GM19452 (cell line): ENCODE data around the gene VSTM2B.

Experiments
- ATAC-seq: cut with Tn5 transposase; IDR thresholded peaks from one replicate; pipeline ENCODE4 v1.9.1; 2021; ENCODE audit not compliant: unreplicated experiment

VSTM2B gene

DNA sequence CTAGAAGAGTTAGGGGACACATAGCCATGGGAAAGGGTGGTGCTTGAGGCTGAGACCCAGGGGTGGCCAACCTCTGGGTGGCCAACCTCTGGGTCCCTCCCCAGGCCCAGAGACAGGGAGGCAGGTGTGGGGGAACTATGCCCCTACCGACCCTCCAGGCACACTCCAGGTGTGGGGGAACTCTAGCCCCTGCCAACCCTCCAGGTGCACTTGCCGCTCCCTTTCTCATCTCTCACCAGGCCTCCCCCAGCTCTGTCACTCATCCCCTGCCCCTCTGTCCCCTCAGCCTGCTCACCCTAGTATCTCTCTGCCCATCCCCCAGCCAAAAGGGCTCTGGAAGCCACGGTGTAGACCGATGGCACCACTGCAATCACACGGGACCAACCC is 10.6 kb upstream of the VSTM2B start:
- no peak for ATAC-seq

DNA sequence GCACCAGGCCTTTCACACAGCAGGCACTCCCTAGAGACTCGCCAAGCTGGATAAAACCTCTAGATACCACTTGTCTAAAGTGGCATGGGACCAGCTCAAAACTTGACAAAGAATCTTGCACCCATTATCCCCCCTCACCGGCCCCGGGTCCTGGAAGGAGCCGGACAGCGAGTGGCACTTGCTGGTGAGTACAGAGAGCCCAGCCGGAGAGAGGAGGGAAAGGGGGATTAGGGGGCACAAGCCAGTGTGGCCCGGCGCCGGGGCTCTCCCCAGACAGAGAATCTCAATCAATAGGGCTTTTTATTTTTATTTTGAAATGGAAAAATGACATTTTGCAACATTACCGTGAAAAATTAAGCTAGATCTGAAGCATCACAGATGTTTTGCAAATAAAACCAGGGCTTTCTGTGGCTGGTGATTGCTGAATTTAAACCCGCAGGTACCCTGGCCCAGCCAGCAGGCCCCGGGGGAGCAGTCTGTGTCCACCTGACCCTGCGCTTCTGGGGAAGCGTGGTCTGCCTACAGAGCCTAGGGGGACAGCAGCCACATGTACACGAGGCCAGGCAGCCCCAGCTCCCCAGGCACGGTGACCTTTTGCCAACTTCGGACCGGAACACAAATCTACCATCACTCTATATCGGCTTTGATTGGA is 10.0 kb upstream of the VSTM2B start:
- ATAC-seq = no peak

DNA sequence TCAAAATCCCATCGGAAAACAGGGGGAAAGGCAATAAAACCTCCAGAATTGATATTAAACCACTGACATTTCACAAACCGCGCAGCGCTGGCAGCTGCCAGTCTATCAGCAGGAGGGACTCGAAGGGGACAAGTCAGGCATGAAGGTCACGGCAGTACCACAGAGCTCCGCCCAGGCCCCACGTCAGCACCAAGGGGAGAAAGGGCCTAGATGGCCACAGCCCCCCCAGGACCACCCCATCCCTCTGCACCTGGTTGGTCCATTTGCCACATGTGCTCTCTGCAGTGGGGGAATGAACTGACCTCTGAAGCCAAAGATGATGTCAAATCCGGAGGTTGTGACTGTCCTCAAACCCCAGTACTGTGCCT is 9.5 kb upstream of the VSTM2B start:
- ATAC-seq = no peak

GRCh38 chr19:29516821-29517395 is 8.9 kb upstream of the VSTM2B start:
- ATAC-seq = no peak

- ATAC-seq = no peak
Observed at GRCh38 chr19:29517412-29517811, 8.4 kb upstream of the VSTM2B start.

GRCh38 chr19:29517946-29518345 is 7.8 kb upstream of the VSTM2B start:
- ATAC-seq = no peak

DNA sequence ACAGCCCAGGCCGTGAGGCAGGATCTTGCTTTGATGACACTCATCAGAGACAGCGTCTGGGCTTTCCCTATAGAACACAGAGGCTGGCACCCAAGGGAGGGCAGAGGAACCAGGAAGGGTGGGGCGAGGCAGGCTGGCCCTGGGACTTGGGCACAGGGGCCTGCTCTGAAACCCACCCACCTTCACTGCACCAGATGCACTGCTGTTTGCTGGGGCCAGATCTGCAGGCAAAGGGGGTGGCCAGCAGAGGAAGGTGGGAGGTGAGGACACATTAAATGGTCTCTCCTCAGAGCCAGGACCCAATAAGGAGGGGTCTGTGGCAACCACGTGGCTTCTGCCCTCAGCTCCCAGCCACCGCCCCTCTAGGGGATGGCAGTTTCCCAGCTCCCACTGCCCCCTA is 6.6 kb upstream of the VSTM2B start:
- no peak for ATAC-seq

DNA sequence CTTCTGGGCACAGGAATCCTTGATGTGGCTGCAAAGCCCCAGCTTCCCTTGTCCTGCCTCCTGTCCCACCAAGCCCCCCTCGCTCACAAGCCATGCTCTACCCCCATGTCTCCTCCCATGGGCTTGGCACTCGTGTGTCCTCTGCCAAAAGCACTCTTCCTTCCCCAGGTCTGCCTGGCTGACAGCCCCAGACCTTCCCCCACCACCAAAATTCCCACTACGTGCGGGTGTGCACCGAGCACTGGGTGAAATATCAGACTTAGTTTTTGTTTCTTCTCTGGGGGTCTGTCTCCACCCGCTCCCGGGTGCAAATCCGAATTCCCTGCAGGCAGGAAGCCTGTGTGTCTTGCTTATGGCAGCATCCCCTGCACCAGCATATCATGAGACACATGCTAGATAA is 5.9 kb upstream of the VSTM2B start:
- ATAC-seq = no peak

DNA sequence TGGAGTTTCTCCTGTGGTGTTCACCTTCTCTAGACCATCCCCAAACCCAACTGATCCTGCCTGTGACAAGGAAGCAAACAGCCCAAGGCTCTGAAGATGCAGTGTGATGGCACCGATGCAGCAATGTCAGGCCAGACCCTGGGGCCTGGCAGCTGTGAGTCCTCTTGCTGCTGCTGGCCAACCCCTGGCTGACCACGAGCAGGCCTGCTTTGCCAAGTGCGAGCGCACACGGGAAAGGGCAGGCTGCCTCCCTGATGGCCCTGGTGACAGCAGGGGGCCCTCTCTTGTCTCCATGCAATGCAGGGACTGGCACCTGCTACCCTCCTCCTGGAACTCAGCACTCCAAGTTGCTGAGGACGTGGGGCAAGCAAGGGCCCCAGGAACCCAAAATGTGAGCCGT is 5.4 kb upstream of the VSTM2B start:
- ATAC-seq = no peak

GRCh38 chr19:29521291-29522075 is 4.3 kb upstream of the VSTM2B start:
- no peak for ATAC-seq

GRCh38 chr19:29523568-29523967 is 2.2 kb upstream of the VSTM2B start:
- ATAC-seq = no peak

- ATAC-seq = no peak
Observed at GRCh38 chr19:29524201-29524911, 1.4 kb upstream of the VSTM2B start.

DNA sequence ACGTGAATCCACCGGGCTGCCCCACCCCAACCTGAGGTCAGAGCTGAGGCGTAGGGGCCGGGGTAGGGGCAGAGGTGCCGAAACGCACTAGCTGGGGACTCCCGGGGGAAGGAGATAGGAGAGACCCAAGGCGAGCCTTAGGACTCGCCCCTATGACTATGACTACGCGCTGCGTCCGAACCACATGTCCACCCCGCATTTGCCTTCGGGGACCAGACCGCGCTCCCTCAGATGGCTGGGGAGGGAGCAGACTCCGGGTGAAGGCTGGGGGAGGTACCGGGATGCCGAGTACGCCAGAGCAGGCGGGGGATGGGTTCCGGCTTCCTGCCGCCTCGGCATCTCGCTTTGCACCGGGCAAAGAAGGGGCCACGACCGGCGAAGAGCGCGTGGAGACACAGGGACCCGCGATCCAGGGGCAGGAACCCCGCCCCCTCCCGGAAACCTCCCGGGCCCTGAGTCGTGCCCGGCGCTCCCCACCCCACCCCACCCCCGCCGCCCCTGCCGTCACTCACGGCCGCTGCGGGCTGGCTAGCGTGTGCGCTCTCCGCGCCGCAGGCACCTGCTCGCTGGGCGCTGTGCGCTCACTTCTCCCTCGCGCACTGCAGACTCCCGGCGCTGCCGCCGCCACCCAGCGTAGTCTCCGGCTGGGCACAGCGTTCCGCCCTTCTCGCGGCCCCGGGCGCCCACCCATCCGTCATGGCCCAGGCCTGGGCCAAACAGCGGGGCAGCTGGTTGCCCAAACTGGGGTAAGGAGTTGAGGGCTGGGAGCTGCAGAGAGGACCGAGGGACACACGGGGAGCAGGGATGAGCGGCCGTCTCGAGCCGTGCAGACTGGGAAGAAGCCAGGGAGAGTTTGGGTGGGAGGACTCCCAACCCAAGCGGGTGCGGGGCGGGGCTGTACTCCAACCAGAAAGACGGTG is 622 bp upstream of the VSTM2B start:
- ATAC-seq = no peak

DNA sequence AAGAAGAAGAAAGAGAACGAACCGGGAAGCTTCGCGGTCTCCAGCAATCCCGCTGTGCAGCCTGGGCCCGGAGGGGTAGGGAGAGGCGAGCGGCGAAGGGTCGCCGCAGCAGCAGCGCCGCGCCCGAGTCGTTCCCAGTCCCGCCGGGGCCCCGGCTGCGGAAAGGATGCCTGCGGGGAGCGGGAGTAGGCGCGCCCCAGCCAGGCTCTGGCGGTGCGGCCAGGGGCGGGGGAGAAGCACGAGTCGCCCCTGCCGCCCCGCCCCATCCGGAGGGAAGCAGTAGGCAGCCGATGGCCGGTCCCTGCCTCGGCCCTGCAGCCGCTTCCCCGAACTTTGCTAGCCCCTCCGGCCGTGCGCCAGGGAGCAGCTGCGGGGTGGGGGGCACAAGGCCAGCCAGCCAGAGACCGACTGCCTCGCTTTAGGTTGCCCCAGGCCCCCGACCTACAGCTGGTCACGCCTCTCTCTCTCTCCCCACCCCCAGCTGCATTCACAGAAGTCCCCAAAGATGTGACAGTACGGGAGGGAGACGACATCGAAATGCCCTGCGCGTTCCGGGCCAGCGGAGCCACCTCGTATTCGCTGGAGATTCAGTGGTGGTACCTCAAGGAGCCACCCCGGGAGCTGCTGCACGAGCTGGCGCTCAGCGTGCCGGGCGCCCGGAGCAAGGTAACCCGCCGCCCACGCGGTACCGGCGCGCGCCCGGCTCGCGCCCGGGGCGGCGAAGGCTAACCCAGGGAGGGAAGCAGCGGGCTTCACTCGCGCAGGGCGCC is 1.1 kb downstream of the VSTM2B start:
- ATAC-seq = no peak

GRCh38 chr19:29527500-29528328 is 1.9 kb downstream of the VSTM2B start:
- ATAC-seq = no peak

DNA sequence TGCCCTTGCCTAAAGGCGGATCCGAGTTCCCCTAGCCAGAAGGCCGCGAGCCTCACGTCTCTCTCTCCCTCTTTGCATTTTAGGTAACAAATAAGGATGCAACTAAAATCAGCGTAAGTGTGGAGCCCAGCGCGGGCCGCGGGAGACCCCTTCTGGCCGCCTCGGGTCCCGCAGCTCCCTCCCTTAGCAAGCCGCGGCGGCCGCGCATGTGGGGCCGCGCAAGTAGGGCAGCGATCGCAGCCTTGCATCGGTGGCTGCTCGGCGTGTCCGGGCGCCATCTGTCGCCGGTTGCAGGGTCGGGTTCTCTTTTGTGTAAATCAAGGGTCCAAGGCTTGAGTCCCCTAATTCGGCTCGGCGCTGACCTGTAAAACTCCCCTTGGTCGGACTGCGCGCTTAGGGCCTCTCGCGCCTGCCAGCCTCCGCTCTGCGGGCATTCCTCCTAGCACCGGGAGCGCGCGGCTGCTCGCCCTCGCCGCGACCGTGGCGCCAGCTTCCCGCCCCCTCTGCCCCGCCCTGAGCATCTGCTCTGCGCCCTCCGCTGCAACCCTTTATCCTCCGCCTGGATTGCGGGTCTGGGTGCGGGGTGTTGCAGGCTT is 2.7 kb downstream of the VSTM2B start:
- ATAC-seq = no peak

- ATAC-seq = no peak
Observed at GRCh38 chr19:29528946-29529645, 3.3 kb downstream of the VSTM2B start.
